Karpas-422 (cell line): ENCODE data around the gene CRTC2. TPM values are rescaled to one million over a fixed set of nuclear protein-coding genes. Genes with fewer than 3 reads are reported as not detected.

Experiments used
- DNase-seq: peaks from one replicate; pipeline ENCODE4 v3.0.0-alpha.2; 2015
- H2AFZ ChIP-seq: fragments of 200-600 bp; sonication (generic); 2 replicates; pipeline ENCODE4 v1.6.1; 2014; ENCODE audit warnings: antibody characterized with exemption, low read length, mixed read lengths
- H3K27ac ChIP-seq: fragments of 200-600 bp; sonication (generic); 2 replicates; pipeline ENCODE4 v1.5.1; 2014; ENCODE audit warnings: mild to moderate bottlenecking, low read length, moderate library complexity
- H3K27me3 ChIP-seq: fragments of 200-600 bp; sonication (generic); 2 replicates; pipeline ENCODE4 v1.6.1; 2014; ENCODE audit warnings: low read length, mixed read lengths
- H3K36me3 ChIP-seq: fragments of 200-600 bp; sonication (generic); 2 replicates; pipeline ENCODE4 v1.6.1; 2014; ENCODE audit warnings: low read length, mixed read lengths; ENCODE audit not compliant: insufficient read depth
- H3K4me1 ChIP-seq: fragments of 200-600 bp; sonication (generic); 2 replicates; pipeline ENCODE4 v1.6.1; 2014; ENCODE audit warnings: mild to moderate bottlenecking, low read length, mixed read lengths
- H3K4me2 ChIP-seq: fragments of 200-600 bp; sonication (generic); 2 replicates; pipeline ENCODE4 v1.6.1; 2014; ENCODE audit warnings: low read length, low read depth, mild to moderate bottlenecking; ENCODE audit not compliant: poor library complexity, severe bottlenecking
- H3K4me3 ChIP-seq: fragments of 200-600 bp; sonication (generic); 2 replicates; pipeline ENCODE4 v1.5.1; 2014; ENCODE audit warnings: mild to moderate bottlenecking, antibody characterized with exemption, low read length, mixed read lengths
- H3K79me2 ChIP-seq: fragments of 200-600 bp; sonication (generic); 2 replicates; pipeline ENCODE4 v1.6.1; 2014; ENCODE audit warnings: mild to moderate bottlenecking, low read length, mixed read lengths
- H3K9ac ChIP-seq: fragments of 200-600 bp; sonication (generic); 2 replicates; pipeline ENCODE4 v1.6.0; 2014; ENCODE audit warnings: low read length
- H3K9me2 ChIP-seq: fragments of 200-600 bp; sonication (generic), shearing (Covaris generic); replicated peaks from 2 replicates; pipeline ENCODE4 v1.6.0; 2014; ENCODE audit warnings: mild to moderate bottlenecking, low read length, moderate library complexity; ENCODE audit not compliant: insufficient read depth
- H3K9me3 ChIP-seq: fragments of 300-700, 200-600 bp; sonication (generic); 2 replicates; pipeline ENCODE4 v1.6.1; 2014; ENCODE audit warnings: low read length, mixed read lengths
- H4K20me1 ChIP-seq: fragments of 200-600 bp; sonication (generic); 2 replicates; pipeline ENCODE4 v1.6.1; 2014; ENCODE audit warnings: mild to moderate bottlenecking, antibody characterized with exemption, low read length, low read depth; ENCODE audit not compliant: insufficient read depth
- total RNA-seq: library from RNA; depleted of rRNA; stranded (reverse); fragments of >200 nt; shearing (Covaris generic); gene quantifications from 2 replicates; pipeline ENCODE4 v1.2.3, GENCODE V29; 2014; ENCODE audit warnings: low replicate concordance

Gene CRTC2
- total RNA-seq, 1 experiment from 2014 or later: 28.3 TPM

DNA sequence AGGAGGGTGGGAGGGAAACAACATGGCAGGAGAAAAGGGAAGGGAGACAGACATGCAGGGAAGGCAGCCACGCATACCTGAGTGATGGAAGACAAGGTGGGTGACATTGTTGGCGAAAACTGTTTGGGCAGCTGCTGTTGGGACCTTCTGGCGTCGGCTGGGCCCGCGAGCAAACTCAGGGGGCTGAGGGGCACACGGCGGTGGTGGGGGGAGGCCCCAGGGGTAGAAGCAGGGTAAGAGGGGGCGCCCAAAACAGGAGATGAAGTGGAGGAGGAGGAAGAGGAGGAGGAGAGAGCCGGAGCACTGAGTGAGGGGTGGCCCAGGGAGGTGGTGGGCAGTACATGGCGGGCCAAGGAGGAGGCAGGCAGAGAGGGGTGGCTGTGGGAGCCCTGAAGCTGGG, 7.2 kb downstream of the CRTC2 start:
- Histone ChIP-seq H3K27ac (no peak overlapping the region), H3K4me3 (no peak overlapping the region), H3K27me3 (no peaks in the 10 kb centered on the region), H3K4me2 (no peak overlapping the region), H3K9ac (no peak overlapping the region), H3K79me2 (peaks cover 28% of the 10 kb centered on the region), H3K36me3 (peaks cover 21% of the 10 kb centered on the region; the same call in 1 of the 2 replicates), H2AFZ (no peak overlapping the region), H3K4me1 (peaks cover 26% of the 10 kb centered on the region), H3K9me3 (no peaks in the 10 kb centered on the region), H3K9me2 (no peaks in the 10 kb centered on the region), H4K20me1 (peaks cover 6% of the 10 kb centered on the region; the same call in 1 of the 2 replicates)
- DNase-seq: no peak

DNA sequence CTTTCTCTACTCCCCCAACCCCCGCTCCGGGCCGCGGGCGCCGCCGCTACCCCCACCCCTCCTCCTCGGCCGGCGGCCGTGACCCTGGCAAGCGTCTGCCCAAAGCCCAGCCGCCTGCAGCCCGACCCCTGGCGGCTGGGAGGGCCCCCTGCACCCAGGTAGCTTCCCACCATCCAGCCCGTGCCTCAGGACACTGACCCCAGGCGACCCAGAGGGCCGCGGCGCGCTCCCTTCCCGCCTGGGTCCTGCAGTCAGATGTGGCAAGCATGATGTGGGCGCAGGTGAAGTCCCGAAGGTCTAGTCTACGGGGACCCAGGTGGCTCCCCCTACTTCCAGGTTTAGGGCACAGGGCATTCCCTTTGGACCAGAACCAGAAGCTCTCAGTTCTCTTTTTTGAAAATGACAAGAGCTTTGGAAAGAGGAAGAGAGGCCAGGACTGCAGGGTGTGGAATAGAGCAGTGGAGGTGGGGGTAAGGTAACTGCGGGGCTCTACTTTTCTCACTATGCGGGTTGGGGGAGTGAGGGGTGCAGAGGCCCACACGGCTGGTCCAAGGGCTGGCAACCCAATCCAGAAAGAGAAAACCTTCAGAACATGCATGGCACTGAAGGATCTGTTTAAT, 11.7 kb downstream of the CRTC2 start, which contains the start of gene DENND4B:
Gene DENND4B (minus strand): TSS at position 97 of the 620 bp plus-strand sequence. CDS start 2,344 bp downstream, outside the sequence.
- H3K9ac ChIP-seq: peak within 1 kb of the TSS; percentile 94
- H3K4me2 ChIP-seq: peak within 1 kb of the TSS; percentile 98
- H3K36me3 ChIP-seq: peaks cover 15% of the 10 kb centered on the region
- H2AFZ ChIP-seq: no peak within 1 kb of the TSS
- peaks cover 32% of the 10 kb centered on the region for H3K79me2 ChIP-seq
- no peaks in the 10 kb centered on the region for H4K20me1 ChIP-seq
- H3K4me3 ChIP-seq: peak within 1 kb of the TSS; percentile 78
- H3K4me1 ChIP-seq: peaks cover 37% of the 10 kb centered on the region
- peak within 1 kb of the TSS; percentile 96 for H3K27ac ChIP-seq
- no peaks in the 10 kb centered on the region for H3K9me2 ChIP-seq
- H3K27me3 ChIP-seq: no peaks in the 10 kb centered on the region
- H3K9me3 ChIP-seq: no peaks in the 10 kb centered on the region
- DNase-seq: peak; percentile 93

DNA sequence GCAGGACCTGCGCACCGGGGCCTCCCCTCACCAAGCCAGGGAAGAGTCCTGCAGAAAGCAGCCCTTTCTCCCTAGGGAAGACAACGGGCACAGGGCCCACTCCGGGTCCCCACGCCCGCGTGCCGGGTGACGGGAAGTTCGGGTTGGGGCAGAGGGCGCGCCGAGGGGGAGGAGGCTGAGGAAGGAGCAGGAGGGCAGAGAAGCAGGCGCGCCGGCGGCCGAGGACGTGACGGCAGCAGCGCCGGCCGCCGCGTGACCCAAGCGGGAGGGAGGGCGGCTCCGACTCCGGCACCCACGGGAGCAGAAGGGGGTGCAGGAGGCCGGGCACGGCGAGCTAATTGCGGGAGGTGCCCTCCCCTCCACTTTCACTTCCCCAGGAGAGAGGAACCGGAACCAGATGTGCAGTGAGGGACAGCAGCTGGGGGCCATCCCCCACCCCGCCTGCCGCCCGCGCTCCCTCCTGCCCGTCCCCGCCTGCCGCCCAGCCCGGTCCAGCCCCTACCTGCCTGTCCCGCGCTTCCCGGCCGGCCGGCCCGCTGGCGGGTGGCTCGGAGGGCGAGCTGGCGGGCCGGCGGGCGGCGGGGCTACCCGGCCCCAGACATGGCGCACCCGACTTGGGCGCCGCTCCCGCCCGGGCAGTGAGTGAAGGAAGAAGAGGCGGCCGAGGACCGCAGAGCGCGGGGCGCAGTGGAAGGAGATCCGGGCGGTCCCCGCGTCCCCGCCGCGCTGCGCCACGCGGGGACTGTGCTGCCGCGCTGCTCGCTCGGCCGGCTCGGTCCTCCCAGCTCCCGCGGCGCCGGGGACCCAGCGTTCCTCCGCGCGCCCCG, 12.4 kb downstream of the CRTC2 start:
- peak; percentile 98 for DNase-seq
- Histone ChIP-seq H3K9me2 (no peaks in the 10 kb centered on the region), H3K4me3 (peak overlapping the region; percentile 78), H4K20me1 (no peaks in the 10 kb centered on the region), H3K79me2 (peaks cover 32% of the 10 kb centered on the region), H3K27me3 (no peaks in the 10 kb centered on the region), H3K36me3 (peaks cover 14% of the 10 kb centered on the region), H3K27ac (peak overlapping the region; percentile 96), H3K4me1 (peaks cover 37% of the 10 kb centered on the region), H3K4me2 (peak overlapping the region; percentile 98), H2AFZ (no peak overlapping the region), H3K9me3 (no peaks in the 10 kb centered on the region), H3K9ac (peak overlapping the region; percentile 94)

DNA sequence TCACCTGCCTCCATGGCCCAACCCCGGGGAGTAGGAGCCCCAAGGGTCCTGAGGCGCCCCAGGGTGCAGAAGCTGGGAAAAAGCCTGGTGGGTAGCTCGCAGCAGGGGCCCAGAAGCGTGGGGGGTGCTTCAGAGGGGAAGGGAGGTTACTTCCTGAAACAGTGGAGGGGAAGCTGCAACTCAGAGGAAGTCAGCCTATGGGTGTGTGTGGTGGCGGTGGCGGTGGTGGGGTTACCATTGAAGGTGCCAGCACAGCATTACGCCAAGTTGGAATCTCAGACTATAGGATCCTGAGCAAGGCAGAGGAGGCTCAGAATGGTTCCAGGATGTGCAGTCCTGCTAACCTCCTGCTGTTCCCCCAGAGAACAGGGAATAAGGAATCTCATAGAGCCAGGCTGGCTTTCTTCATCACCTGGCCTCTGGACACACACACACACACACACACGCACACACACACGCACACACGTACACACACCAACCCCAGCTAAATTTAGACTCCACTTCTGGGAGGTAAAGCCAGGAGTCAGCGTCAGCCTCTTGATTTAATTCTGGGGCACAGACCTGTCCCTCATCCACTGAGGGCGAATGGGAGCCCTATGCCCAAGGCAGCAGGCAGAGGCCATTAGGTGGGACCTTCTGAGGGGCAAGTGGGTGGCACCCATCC, 13.1 kb downstream of the CRTC2 start:
- H3K27ac ChIP-seq: peak overlapping the region; percentile 96
- peak overlapping the region; percentile 98 for H3K4me2 ChIP-seq
- H3K9ac ChIP-seq: peak overlapping the region; percentile 94
- H3K9me3 ChIP-seq: no peaks in the 10 kb centered on the region
- H4K20me1 ChIP-seq: no peaks in the 10 kb centered on the region
- H3K27me3 ChIP-seq: no peaks in the 10 kb centered on the region
- peaks cover 17% of the 10 kb centered on the region for H3K36me3 ChIP-seq
- no peak overlapping the region for H2AFZ ChIP-seq
- H3K4me3 ChIP-seq: peak overlapping the region; percentile 78
- peaks cover 37% of the 10 kb centered on the region for H3K4me1 ChIP-seq
- no peaks in the 10 kb centered on the region for H3K9me2 ChIP-seq
- DNase-seq: peak; percentile 93
- peaks cover 32% of the 10 kb centered on the region for H3K79me2 ChIP-seq

DNA sequence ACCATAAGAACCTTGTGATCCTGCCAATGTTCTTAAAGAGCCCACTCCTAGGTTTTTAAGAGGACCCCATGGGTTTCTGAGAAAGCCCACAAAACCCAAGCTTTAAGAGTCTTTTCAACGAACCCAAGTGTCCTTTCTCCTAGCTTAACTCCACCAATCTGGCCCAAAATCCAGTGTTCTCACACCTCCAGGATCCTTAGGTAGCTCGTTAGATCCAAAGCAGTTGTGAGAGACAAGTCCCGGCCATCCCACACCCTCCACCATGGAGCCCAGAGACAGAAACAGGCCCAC, 13.6 kb downstream of the CRTC2 start:
- Histone ChIP-seq H4K20me1 (no peaks in the 10 kb centered on the region), H3K36me3 (peaks cover 17% of the 10 kb centered on the region), H3K79me2 (peaks cover 32% of the 10 kb centered on the region), H3K27ac (peak overlapping the region; percentile 96), H3K4me3 (peak overlapping the region; percentile 78), H3K27me3 (no peaks in the 10 kb centered on the region), H3K9ac (peak overlapping the region; percentile 94), H3K9me3 (no peaks in the 10 kb centered on the region), H3K4me2 (peak overlapping the region; percentile 98), H2AFZ (no peak overlapping the region), H3K9me2 (no peaks in the 10 kb centered on the region), H3K4me1 (peaks cover 37% of the 10 kb centered on the region)
- DNase-seq: peak; percentile 56

DNA sequence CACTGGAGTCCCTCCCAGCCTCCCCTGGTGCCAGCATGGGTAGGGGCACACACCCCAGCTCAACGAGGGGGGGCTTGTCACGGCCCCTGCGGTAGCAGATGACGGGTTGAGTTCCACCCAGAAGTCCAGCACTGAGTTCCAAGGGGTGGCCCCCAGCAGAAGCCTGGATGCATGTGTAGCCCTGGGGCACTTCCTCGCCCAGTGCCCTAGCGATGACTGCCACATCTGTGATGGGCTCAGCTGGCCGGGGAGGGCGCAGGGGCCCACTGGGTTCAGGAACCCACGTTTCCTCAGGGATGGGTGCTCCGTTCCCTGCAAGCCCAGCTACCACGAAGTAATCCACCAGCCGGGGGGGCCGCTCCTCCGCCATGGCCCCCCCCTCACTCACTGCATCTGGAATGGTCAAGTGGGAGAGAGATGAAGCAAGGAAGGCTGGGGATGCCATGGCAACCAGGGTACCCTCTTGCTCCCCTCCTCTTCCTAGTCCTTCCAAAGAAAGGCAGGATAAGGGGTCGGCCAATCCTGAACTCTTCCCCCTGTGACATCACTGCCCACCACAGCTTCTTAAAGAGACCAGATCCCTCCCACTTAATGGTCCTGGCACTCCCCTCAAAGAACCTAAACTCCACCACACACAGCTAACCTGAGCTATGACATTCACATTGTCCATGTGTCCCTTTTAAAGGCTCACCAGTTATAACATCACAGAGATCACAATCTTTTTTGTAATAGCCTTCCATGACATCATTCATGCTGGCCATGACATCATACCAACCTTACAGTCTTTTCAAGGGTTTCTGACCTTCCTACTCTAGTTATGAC, 14.2 kb downstream of the CRTC2 start:
- H3K4me2 ChIP-seq: peak overlapping the region; percentile 98
- H4K20me1 ChIP-seq: no peaks in the 10 kb centered on the region
- no peak for DNase-seq
- no peaks in the 10 kb centered on the region for H3K9me2 ChIP-seq
- H3K79me2 ChIP-seq: peaks cover 32% of the 10 kb centered on the region
- H3K4me3 ChIP-seq: peak overlapping the region; percentile 78
- peaks cover 17% of the 10 kb centered on the region for H3K36me3 ChIP-seq
- H3K9me3 ChIP-seq: no peaks in the 10 kb centered on the region
- no peak overlapping the region for H2AFZ ChIP-seq
- H3K27me3 ChIP-seq: no peaks in the 10 kb centered on the region
- H3K4me1 ChIP-seq: peaks cover 37% of the 10 kb centered on the region
- H3K9ac ChIP-seq: peak overlapping the region; percentile 94
- peak overlapping the region; percentile 96 for H3K27ac ChIP-seq

DNA sequence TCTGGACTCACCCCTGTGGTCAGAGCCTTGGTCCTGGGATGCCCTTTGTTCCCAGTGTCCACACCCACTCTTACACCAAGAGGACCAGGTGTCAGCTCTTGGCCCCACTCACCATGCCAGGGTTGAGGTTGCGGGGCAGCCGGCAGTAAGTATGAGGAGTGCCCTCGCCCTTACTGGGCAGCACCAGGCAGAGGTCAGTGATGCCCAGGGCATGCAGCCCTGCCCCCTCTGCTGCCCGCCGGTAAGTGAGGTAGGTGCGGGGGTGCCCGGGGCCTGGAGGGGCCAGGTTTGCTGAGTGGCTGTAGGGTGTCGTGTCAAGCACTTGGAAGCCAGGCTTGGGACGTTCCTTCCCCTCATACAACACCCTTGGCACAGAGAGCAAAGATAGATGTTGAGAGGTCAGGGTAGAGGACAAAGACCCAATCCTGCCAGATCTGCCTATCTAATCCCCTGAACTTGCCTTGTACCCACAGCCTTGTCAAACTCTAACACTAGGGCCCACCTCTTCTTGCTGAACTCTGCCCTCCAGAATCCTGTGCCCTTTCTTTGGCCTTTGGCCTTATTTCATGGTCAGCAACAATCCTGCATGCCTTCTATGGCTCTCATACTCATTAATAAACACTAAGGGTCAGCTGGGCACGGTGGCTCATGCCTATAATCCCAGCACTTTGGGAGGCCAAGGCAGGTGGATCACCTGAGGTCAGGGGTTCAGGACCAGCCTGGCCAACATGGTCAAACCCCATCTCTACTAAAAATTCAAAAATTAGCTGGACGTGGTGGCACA, 15.5 kb downstream of the CRTC2 start:
- peaks cover 30% of the 10 kb centered on the region for H3K4me1 ChIP-seq
- no peak overlapping the region for H3K4me3 ChIP-seq
- no peak for DNase-seq
- no peaks in the 10 kb centered on the region for H3K9me2 ChIP-seq
- no peak overlapping the region for H3K9ac ChIP-seq
- H3K4me2 ChIP-seq: no peak overlapping the region
- no peaks in the 10 kb centered on the region for H3K27me3 ChIP-seq
- H2AFZ ChIP-seq: no peak overlapping the region
- no peaks in the 10 kb centered on the region for H4K20me1 ChIP-seq
- H3K36me3 ChIP-seq: peaks cover 21% of the 10 kb centered on the region
- no peak overlapping the region for H3K27ac ChIP-seq
- peaks cover 32% of the 10 kb centered on the region for H3K79me2 ChIP-seq
- no peaks in the 10 kb centered on the region for H3K9me3 ChIP-seq
